KOPT-K1 (cell line): ENCODE data around the gene MST1R.

ENCODE experiments used
- H3K27ac ChIP-seq: fragments of 200-600 bp; sonication (generic); 2 replicates; pipeline ENCODE4 v1.5.1; 2016; ENCODE audit warnings: antibody characterized with exemption, mild to moderate bottlenecking, low read depth, low read length; ENCODE audit not compliant: poor library complexity, severe bottlenecking
- H3K36me3 ChIP-seq: fragments of 200-600 bp; sonication (generic); 2 replicates; pipeline ENCODE4 v1.5.1; 2017; ENCODE audit warnings: antibody characterized with exemption, mild to moderate bottlenecking, low read length, moderate library complexity; ENCODE audit not compliant: insufficient read depth
- H3K9me3 ChIP-seq: fragments of 200-600 bp; sonication (generic); 2 replicates; pipeline ENCODE4 v1.5.1; 2017; ENCODE audit warnings: antibody characterized with exemption, low read length, mild to moderate bottlenecking; ENCODE audit not compliant: insufficient read depth, poor library complexity, severe bottlenecking

MST1R gene

GRCh38 chr3:49901366-49902339 is 2.0 kb downstream of the MST1R start:
- H3K9me3 ChIP-seq, result no peaks in the 10 kb centered on the region

GRCh38 chr3:49900491-49901153 is 3.1 kb downstream of the MST1R start:
- H3K36me3 ChIP-seq, result no peaks in the 10 kb centered on the region
- no peak overlapping the region for H3K27ac ChIP-seq
- H3K9me3 ChIP-seq, result no peaks in the 10 kb centered on the region

More at GRCh38 chr3:49901366-49902339, 2.0 kb downstream of the MST1R start:
- Histone ChIP-seq H3K36me3 (no peaks in the 10 kb centered on the region), H3K27ac (peak overlapping the region; percentile 32)

DNA sequence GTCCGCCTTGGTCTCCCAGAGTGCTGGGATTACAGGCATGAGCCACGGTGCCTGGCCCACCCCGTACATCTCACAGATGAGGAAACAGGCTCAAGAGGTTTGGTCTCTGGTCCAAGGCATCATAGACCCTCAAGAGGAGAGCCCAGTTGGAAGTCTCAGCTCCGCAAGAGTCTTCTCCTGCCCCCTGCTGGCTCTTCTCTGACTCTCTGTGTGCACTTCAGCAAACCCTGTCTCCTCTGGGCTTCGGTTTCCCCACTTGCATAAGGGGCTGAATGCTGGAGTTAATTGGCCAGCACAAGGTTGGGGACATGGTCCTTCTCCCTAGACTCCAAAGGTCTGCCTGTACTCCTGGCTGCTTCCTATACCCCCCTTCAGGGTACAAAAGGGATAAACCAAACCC is 3.9 kb downstream of the MST1R start:
- Histone ChIP-seq H3K36me3 (no peaks in the 10 kb centered on the region), H3K27ac (no peak overlapping the region), H3K9me3 (no peaks in the 10 kb centered on the region)

DNA sequence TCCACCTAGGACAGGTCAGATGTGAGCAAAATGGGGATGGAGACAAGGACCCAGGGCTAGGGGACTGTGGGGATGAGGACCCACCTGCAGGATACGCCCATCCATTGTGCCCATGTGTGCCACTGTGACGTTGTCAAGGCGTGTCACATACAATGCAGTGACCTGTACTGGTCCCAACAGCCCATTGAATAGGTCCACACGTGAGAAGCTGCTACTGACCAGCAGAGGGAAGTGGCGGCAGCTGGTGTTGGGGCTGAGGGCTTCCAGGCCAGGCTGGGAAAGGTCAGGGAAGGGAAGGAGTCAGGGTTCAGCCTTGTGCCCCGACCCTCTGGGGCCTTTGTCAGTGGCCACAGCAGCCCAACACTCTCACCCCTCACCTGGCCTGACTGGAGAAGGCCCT is 4.7 kb downstream of the MST1R start:
- H3K27ac ChIP-seq, result no peak overlapping the region

GRCh38 chr3:49896345-49896744 is 7.3 kb downstream of the MST1R start:
- Histone ChIP-seq H3K36me3 (no peaks in the 10 kb centered on the region), H3K9me3 (no peaks in the 10 kb centered on the region), H3K27ac (no peak overlapping the region)

More for the DNA sequence above, 4.7 kb downstream of the MST1R start:
- Histone ChIP-seq H3K36me3 (no peaks in the 10 kb centered on the region), H3K9me3 (no peaks in the 10 kb centered on the region)

- no peaks in the 10 kb centered on the region for H3K9me3 ChIP-seq
- H3K36me3 ChIP-seq, result no peaks in the 10 kb centered on the region
- no peak overlapping the region for H3K27ac ChIP-seq
Measured at GRCh38 chr3:49895791-49896190, 7.9 kb downstream of the MST1R start.

- H3K9me3 ChIP-seq, result no peaks in the 10 kb centered on the region
- H3K27ac ChIP-seq, result no peak overlapping the region
- H3K36me3 ChIP-seq, result no peaks in the 10 kb centered on the region
Measured at GRCh38 chr3:49889296-49889695, 14.4 kb downstream of the MST1R start.

- Histone ChIP-seq H3K9me3 (no peaks in the 10 kb centered on the region), H3K27ac (no peak overlapping the region), H3K36me3 (no peaks in the 10 kb centered on the region)
Measured at GRCh38 chr3:49886922-49887265, 16.8 kb downstream of the MST1R start.

- H3K36me3 ChIP-seq, result no peaks in the 10 kb centered on the region
- H3K9me3 ChIP-seq, result no peaks in the 10 kb centered on the region
- H3K27ac ChIP-seq, result no peak overlapping the region
Measured at GRCh38 chr3:49883998-49884397, 19.7 kb downstream of the MST1R start.

DNA sequence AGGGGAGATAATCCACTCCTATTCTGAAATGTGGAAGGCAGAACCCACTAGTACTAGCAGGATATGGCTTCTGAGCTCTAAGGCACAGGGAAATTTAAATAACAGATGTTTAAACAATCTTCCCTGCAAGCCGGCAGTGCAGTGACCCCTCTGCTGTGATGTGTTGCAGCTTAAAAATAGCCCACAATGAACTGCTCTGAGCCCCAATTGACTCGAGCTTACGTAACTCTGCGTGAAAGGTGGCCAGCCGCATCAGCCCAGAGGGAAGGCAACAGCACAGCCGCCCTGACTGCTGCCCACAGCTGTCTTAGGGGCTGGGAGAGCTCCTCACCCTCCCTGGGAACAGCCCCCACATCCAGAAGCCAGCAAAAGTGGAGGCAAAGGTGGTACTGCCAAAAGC is 21.5 kb downstream of the MST1R start:
- H3K36me3 ChIP-seq, result no peaks in the 10 kb centered on the region

GRCh38 chr3:49880581-49881315 is 22.9 kb downstream of the MST1R start:
- no peaks in the 10 kb centered on the region for H3K36me3 ChIP-seq
- no peak overlapping the region for H3K27ac ChIP-seq
- H3K9me3 ChIP-seq, result no peaks in the 10 kb centered on the region

More for the DNA sequence above, 21.5 kb downstream of the MST1R start:
- H3K9me3 ChIP-seq, result no peaks in the 10 kb centered on the region
- no peak overlapping the region for H3K27ac ChIP-seq

DNA sequence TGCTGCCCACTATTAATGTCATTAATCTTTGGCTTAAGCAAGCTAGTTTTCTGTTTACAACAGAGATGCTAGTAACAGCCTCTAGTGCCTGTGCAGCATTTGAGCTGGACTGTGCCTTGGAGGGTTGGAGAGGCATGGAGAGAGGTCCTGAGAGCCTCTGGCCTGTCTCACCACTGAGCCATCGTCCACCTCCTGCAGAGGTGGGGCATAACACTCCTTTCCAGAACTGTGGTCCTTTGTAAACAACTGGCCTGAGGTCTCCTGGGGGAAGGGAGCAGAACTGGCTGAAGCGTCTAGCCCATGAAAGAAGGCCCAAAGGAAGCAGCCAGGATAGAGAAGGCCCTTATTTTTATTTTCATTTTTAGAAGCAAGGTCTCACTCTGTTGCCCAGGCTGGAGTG is 24.0 kb downstream of the MST1R start:
- no peaks in the 10 kb centered on the region for H3K36me3 ChIP-seq
- H3K9me3 ChIP-seq, result no peaks in the 10 kb centered on the region
- H3K27ac ChIP-seq, result no peak overlapping the region

DNA sequence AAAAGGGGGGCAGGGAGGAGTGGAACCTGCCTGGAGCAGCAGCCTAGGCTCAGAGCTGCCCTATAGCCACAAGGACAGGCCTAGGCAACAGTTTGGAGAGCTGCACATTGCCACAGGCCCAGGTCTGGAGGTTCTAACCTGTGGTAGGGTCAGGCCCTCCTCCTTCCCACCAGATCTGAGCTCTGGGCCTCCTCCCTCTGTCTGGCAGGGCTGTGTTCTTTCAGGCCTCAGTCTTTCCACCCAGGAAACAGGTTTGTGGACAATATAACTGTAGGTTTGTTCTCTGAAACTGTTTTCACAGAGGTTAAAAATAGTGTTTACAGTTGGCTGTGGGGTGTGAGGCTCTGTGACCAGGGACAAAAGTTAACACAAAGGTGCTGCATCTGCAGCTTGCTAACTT is 25.0 kb downstream of the MST1R start:
- no peaks in the 10 kb centered on the region for H3K9me3 ChIP-seq
- no peaks in the 10 kb centered on the region for H3K36me3 ChIP-seq
- H3K27ac ChIP-seq, result no peak overlapping the region

DNA sequence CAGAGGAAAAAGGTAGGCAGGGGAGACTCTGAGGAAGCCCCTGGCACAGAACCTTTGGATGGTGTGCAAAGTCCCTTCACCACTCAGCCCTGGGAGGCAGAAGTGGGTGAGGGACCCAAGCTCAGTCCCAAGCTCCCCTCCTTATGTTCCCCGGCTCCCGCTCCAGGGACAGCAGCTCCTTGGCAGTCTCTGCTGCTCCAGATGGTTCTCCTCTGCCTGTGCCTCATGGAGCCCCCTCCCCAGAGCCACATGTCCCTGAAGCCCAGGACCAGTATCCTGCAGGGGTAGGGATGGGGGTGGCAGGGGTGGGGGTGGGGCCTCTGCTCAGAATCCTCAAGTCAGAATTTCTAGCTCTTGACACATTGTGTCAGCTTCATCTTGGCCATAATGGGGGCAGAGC is 26.0 kb downstream of the MST1R start:
- H3K9me3 ChIP-seq, result no peaks in the 10 kb centered on the region
- H3K27ac ChIP-seq, result no peak overlapping the region
- H3K36me3 ChIP-seq, result no peaks in the 10 kb centered on the region

- no peaks in the 10 kb centered on the region for H3K36me3 ChIP-seq
- H3K27ac ChIP-seq, result no peak overlapping the region
- H3K9me3 ChIP-seq, result no peaks in the 10 kb centered on the region
Measured at GRCh38 chr3:49876567-49876966, 27.1 kb downstream of the MST1R start.
